HPDE6-E6E7 (cell line): ENCODE data around the gene GALNTL6.

Source experiments
- DNase-seq: peaks from one replicate; pipeline ENCODE4 v3.0.0; 2011; ENCODE audit warnings: missing footprints; ENCODE audit errors: extremely low spot score

Gene GALNTL6

DNA sequence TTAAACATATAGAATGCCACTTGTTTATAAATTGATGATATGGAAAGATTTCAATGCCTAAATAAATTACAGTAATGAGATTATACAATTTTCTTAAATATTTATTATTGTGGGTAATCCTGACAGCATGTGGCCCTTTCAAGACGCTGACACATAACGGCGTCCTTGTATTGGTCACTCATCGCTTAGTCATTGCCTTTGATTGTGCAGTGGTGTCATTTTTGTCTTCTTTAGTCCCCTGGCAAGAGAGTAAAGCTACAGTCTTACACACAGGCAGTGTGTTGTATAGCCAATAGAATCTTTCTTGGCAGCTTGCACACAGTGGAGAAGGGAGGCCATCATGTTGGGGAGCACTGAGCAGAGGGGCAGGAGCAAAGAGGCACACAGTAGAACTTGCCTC, 993.6 kb downstream of the GALNTL6 start:
- no peak for DNase-seq

GRCh38 chr4:172808196-172808595, 995.0 kb downstream of the GALNTL6 start:
- no peak for DNase-seq

GRCh38 chr4:172809319-172809718, 996.1 kb downstream of the GALNTL6 start:
- DNase-seq = no peak

- no peak for DNase-seq
Measured at GRCh38 chr4:172813359-172813923, 1000.2 kb downstream of the GALNTL6 start.

GRCh38 chr4:172815499-172816164, 1002.4 kb downstream of the GALNTL6 start:
- no peak for DNase-seq

- no peak for DNase-seq
Measured at GRCh38 chr4:172818901-172819300, 1005.7 kb downstream of the GALNTL6 start.

DNA sequence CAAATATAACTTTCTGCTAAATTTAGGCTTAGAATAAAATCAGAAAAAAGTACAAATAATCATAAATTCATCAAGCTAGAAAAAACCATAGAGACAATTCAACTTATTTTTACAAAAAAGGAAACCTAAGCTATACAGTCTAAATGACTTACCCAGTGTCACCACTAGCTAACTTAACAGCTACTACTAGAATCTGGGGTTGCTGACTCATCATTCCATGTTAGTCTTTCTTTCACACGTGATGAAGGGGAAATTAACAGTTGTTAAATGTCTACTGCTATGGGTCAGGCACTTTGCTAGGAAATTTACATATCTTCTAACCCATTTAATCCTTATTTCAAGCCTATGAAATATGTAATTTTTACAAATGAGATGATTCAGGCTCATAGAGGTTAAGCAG, 1006.1 kb downstream of the GALNTL6 start:
- DNase-seq = no peak

DNA sequence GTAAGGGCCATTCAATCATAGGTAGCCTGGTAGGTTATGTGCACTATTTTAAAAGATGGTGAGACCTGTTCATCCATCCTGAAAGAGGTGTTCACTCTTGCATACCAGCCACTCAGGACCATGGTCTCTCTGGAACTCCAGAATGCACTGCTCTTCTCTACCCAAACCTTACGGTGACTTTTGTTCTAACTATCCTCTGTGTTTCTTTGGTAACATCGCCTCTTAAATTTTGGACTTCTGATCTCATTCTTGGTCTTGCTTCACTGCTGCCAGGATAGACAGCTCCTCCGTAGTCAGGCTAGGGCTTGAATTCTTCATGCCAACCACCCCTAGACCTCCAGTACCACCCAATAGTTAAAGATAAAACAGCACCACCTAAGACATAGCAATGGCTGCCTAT, 1009.1 kb downstream of the GALNTL6 start:
- DNase-seq = no peak

- DNase-seq = no peak
Measured at GRCh38 chr4:172826346-172826745, 1013.1 kb downstream of the GALNTL6 start.

GRCh38 chr4:172826861-172827260, 1013.7 kb downstream of the GALNTL6 start:
- DNase-seq = no peak

DNA sequence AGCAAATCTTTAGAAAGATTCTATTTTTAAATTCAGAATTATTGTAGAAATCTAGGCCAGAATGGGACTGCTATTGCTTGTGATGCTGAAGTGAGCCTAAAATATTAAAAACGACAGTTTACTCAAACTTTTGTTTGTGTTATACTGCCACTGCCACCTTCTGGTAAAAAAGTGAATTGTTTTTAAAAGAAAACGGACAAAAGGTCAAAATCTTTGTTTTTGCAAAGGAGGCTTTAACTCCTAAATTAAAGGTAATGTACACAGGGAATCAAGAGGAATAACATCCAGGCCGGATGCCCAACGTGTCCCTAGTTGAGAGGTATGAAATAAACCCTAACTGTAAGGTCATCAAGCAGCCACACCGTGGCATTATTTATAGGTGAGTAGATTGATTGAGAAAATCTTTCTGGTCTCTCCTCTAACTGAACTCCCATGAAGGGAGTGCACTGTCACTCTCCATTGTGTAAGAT, 1017.1 kb downstream of the GALNTL6 start:
- DNase-seq = no peak

DNA sequence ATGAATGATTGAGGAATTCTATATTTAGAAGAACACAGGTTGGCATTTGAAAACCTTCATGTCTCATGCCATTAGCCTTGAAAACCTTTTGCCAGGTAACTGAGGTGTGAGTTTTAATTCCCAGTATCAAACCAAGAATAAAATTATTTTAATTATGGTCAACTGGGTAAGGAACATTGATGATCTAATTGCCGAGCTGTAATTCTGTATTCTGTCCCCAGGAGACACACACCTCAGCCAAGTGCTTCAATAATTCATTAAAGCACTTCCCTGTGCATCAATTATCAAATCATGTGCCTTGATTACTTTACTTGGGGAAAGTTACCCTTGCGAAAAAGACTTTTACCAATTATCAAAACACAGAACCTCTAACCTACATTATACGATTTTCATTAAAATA, 1023.5 kb downstream of the GALNTL6 start:
- DNase-seq = no peak

- DNase-seq = no peak
Measured at GRCh38 chr4:172838111-172838510, 1024.9 kb downstream of the GALNTL6 start.

GRCh38 chr4:172838943-172839342, 1025.7 kb downstream of the GALNTL6 start:
- DNase-seq = no peak

DNA sequence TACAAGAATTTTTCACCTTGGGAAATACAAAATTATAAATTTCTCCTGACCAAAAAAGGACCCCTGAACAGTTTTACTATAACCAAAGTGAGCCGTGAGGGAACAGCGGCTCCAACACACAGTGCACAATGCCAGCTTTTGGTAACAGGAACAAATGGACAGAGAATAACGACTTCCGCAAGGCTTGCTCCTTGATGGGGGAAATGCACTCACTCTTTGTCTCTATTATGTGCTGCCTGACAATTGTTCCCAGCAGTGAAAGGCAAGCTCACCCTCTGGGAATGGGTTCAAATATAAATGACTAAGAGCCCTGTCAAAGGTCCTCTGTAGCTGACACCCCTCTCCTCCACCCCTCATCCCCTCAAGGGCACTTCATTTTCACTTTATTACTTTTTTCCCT, 1029.6 kb downstream of the GALNTL6 start:
- no peak for DNase-seq

DNA sequence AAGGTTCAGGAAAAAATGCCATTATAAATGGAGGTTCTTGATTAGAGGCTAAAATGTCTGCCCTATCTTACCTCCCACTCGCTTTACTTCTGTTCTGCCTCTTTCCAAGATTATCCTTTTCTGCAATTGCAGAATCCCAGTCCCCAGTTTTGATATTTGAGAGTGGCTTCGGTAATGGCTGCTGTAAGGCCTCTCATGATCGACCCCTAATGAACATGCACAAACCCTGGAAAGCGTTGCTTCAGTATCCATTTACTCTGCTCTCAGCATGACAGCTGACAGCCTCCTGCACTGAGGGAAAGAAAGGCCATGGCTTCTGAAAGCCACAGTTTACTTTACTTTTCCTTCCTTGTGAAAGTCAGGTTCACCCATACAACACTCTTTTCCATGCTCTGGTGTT, 1030.0 kb downstream of the GALNTL6 start:
- DNase-seq = no peak

DNA sequence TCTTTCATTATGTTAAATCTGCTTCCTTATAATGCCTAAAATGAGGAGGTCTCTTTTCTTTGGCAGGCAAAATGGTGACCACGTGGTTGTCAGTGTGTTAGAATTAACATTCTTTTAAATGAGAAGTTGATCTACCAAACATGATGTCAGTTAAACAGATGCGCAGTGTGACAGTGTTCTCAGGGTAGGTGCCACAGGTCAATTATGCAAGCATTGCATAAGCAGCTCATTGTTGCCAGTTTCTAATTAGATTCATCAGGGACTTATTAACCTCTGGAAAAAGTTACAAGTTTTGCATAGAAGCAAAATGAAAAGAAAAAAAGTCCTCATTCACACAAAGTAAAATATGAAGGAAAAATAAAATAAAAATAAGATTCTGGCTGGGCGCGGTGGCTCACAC, 1031.4 kb downstream of the GALNTL6 start:
- no peak for DNase-seq

GRCh38 chr4:172845281-172845680, 1032.1 kb downstream of the GALNTL6 start:
- no peak for DNase-seq

DNA sequence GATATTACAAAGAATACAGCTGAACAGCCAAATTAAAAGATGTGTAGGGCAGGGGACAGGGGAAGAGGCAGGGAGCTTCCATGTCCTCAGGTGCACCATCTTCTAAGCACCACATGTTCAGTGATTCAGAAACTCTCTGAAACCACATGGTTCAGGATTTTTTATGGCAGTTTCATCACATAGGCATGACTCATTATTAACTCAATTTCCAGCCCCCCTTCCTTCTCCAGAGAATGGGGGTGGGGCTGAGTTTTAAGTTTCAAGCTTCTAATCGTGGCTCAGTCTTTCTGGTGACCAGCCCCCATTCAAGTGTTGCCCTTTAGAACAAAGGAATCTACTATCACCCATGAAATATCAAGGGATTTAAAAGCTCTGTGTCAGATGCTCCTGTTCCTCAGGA, 1037.6 kb downstream of the GALNTL6 start:
- peak; percentile 31 for DNase-seq

GRCh38 chr4:172851534-172851933, 1038.3 kb downstream of the GALNTL6 start:
- no peak for DNase-seq

GRCh38 chr4:172857026-172857425, 1043.8 kb downstream of the GALNTL6 start:
- no peak for DNase-seq

DNA sequence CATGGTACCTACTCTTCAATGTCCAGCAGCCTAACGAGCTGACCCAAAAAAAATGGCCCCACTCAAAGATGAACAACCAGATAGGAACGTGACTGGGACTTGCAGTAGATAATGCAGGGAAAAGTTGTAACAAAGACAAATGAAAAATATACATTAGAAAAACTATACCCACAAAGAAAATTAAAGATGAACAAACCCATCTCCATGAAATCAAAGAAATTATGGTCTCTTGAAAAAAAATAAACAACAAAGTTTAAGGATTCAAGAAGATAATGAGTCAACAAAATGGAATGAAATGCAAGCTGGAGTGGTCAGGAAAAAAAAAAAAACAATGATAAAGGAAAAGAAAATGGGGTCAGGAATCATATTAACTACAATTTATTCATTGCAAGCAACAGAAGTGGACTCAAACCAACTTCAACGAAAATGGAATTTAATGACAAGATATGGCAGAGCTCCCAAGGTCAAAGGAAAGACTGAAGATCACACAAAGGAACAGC, 1045.6 kb downstream of the GALNTL6 start:
- no peak for DNase-seq

DNA sequence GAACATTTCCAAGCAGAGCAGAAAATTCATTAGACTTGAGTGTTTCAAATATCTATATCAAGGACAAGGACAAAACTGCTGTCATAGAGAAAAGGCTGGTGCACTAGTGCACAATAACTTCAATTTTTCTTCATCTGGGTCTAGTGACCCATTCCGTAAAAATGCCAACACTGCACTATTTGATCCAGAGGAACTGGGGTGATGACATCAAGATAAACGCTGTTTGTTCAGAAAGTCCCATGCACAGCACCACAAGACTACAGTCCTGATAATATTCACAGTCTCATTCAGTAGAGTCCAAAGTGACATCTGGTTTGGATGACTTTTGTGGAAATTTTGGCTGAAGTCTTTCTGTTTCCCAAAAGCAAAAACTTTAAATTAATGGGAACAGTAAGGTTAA, 1051.9 kb downstream of the GALNTL6 start:
- no peak for DNase-seq
